ENCODE data around the gene MCM3.

The MCM3 gene

GRCh38 chr6:52284460-52285176, at the start of gene MCM3:
MCM3 (minus strand) TSS chr6:52284742; CDS start chr6:52284674, 68 bp downstream.
- peak; percentile 98 to 100 for DNase-seq

GRCh38 chr6:52333840-52334200, 49.3 kb upstream of the MCM3 start:
- no peak for DNase-seq

- no peak for DNase-seq
These were observed 47.4 kb upstream of the MCM3 start for GRCh38 chr6:52331793-52332457.

- no peak for DNase-seq
These were observed 45.9 kb upstream of the MCM3 start for GRCh38 chr6:52330470-52330869.

GRCh38 chr6:52328729-52329128, 44.2 kb upstream of the MCM3 start:
- DNase-seq: no peak

GRCh38 chr6:52328303-52328662, 43.7 kb upstream of the MCM3 start:
- no peak for DNase-seq

- DNase-seq: no peak
These were observed 42.2 kb upstream of the MCM3 start for GRCh38 chr6:52326540-52327364.

- DNase-seq: no peak
These were observed 41.3 kb upstream of the MCM3 start for GRCh38 chr6:52325695-52326471.

GRCh38 chr6:52324189-52324588, 39.6 kb upstream of the MCM3 start:
- DNase-seq: no peak

- peak in 1 of 2 experiments; percentile 18 for DNase-seq
These were observed 33.5 kb upstream of the MCM3 start for GRCh38 chr6:52317841-52318581.

GRCh38 chr6:52317211-52317610, 32.7 kb upstream of the MCM3 start:
- DNase-seq: no peak

GRCh38 chr6:52314752-52315151, 30.2 kb upstream of the MCM3 start:
- DNase-seq: no peak

GRCh38 chr6:52312461-52312860, 27.9 kb upstream of the MCM3 start:
- DNase-seq: no peak

GRCh38 chr6:52310932-52311331, 26.4 kb upstream of the MCM3 start:
- no peak for DNase-seq

- no peak for DNase-seq
These were observed 23.4 kb upstream of the MCM3 start for GRCh38 chr6:52307900-52308372.

- DNase-seq: no peak
These were observed 22.7 kb upstream of the MCM3 start for GRCh38 chr6:52306972-52307870.

- no peak for DNase-seq
These were observed 21.6 kb upstream of the MCM3 start for GRCh38 chr6:52305948-52306767.

- no peak for DNase-seq
These were observed 20.9 kb upstream of the MCM3 start for GRCh38 chr6:52305411-52305810.

GRCh38 chr6:52304983-52305390, 20.4 kb upstream of the MCM3 start:
- no peak for DNase-seq

- DNase-seq: no peak
These were observed 18.6 kb upstream of the MCM3 start for GRCh38 chr6:52303178-52303577.
